Activated gamma-delta T cell (primary cell): Measurements from ENCODE around the gene AKAP13.
"Not testable (repeated sequence)": the region's sequence is repeated elsewhere in the genome, so short reads cannot be mapped to it uniquely, and the experiment has no call there.

ENCODE experiments used
- DNase-seq: peaks from one replicate; lab custom pipeline; 2025; lab: John Stamatoyannopoulos, UW

AKAP13 gene

DNA sequence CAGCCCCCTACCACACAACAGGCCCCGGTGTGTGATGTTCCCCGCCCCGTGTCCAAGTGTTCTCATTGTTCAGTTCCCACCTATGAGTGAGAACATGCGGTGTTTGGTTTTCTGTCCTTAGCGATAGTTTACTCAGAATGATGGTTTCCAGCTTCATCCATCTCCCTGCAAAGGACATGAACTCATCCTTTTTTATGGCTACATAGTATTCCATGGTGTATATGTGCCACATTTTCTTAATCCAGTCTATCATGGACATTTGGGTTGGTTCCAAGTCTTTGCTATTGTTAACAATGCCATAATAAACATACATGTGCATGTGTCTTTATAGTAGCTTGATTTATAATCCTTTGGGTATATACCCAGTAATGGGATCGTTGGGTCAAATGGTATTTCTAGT, 285.3 kb downstream of the AKAP13 start:
- DNase-seq = not testable (repeated sequence)

DNA sequence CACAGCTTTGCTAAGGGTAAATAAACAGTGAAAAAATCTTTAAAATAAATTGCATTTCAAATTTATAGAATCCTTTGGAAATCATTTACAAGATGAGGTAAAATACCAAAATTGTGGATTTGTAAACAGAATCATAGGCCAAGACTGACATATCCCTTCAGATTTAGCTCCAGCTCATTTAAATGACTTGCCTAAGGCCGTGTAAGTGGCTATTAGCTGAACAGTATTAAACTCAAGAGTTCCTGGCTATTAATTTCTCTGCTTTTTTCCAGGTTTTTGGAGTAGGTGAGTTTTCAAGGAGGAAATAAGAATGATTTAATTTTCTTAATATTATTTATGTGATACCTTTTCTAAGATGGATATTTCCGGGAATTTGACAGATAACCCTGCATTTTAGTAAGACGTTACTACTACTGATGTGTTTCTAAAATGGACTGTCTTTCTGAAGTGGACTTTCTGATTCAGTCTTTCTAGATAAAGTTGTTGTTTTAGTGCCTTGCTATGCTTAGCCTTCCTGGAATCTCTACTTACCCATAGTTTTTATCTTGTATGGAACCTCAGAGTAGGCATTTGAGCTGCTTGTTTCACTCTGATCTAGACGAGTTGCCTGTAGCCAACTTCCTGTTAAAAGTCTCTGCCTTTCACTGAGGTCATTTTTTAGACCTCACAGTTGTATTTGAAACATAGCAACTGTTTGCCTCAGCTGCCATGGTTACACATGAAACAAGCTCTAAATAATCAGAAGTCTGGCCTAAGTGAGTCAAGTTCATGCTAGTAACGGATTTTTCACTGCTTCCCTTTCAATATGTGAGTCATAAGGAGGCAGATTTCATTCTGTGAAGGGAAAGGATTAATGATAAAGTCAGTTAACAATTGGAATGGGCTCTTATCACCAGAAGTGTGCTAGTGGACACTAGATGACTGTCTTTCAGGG, 287.4 kb downstream of the AKAP13 start:
- DNase-seq = no peak

DNA sequence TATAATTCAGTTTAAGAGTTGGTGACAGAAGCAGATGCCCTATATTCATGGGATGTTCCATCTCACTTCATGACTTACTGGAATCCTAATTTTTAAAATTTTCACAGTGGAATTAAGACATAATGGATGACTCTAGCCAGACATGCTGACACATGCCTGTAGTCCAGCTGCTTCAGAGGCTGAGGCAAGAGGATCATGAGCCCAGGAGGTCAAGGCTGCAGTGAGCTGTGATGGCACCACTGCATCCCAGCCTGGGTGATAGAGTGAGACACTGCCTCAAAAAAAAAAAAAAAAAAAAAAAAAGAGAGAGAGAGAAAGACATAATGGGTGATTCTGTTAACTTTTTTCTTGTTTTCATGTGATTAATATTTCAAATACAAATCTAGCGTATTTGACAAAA, 290.8 kb downstream of the AKAP13 start:
- no peak for DNase-seq

DNA sequence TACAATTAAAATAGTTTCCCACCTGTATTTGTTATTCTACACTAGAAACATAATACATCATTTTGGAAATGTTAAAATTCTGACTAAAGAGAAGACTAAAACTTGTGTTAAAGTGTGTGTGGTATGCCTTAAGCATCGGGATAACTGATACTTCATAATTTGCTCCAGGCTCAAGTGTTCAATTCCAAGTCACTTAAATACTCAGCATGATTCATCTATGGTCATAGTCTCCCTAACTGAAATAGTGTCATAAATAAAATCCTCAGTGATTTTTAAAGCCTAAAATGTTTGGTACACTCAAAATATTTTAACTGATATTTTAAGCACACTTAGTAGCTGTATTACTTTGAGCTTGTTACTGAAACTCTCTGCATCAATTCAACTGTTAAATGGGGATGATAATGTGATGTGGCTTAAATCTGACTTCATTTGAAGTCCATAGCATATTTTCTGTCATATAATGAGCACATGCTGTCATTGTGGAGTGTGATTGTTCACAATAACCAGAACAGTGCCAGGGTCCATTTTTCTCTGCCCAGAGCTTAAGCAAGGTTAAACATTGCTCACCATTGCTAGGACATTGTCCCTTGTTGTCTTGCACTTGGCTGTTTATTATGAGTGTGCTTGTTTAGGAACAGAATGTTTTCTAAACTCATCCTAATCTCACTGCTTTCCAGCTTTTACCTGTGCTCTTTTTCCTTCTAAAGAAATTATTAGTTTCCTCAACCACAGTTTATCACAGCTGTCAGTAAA, 292.1 kb downstream of the AKAP13 start:
- DNase-seq = no peak

DNA sequence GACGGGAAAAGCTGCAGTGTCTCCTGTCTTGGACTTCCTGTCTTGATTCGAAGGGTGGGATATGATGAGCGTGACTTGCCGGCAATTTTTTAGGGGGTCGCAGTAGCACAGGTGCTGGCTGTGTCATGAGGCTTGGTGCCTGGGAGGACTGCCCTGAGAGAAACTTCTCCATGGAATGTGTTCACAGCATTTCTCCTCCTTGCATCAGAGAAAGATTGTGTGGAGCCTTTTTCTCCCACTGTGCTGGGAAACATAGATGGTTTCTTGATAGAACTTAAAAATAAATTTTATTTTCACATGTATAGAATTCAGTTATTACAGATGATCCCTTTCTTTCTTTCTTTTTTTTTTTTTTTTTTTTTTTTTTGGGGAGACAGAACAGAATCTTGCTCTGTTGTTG, 292.9 kb downstream of the AKAP13 start:
- no peak for DNase-seq

DNA sequence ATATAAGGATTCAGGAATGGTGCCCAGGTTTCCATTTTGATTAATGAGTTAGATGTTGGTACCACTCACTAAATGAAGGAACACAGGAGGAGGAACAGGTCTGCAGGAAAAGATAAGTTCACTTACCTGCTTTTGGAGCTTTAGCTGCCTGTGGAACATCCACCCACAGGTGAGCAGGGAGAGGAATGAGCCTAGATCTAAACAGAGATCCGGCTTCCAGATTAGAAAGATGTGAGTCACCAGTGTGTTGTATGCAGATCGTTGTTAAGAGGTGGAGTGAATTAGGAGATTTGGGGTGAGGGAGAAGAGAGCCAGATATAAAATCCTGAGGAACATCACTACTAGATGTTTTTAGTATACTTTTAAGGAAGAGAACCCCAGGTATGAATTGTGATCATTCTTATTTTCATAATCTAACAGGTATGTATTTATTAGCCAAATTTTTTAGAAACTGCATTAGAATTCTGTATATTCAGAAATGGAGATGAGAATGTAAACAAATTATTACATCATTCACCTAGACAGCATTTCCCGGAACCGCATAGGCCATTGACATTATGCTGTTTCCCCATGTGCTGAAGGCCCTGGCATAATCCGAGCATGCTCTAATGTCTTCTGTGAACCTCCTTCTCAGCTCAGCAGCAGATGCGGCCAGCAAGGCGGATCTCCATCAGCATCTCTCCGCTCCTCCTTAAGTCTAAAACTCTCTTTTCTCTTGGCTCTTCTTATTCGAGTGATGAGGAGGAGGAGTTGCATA, 296.1 kb downstream of the AKAP13 start:
- DNase-seq = no peak

DNA sequence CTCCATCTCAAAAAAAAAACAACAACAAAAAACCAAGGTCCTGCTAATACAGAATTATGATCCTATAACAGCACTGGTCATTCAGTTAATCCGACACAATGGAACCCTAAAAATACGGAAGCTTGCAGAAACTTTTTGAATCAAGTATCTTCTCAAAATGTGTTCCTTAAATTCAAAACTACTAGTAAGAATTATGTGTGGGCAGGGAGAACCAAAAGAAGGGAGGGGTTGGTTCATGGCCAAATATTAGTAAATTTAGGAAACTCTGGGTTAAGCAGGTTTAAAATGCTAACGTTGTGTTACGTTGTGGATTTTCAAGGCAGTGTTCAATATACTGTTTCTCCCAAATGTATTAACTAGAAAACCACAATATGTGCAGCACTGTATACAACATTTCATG, 298.8 kb downstream of the AKAP13 start:
- no peak for DNase-seq

DNA sequence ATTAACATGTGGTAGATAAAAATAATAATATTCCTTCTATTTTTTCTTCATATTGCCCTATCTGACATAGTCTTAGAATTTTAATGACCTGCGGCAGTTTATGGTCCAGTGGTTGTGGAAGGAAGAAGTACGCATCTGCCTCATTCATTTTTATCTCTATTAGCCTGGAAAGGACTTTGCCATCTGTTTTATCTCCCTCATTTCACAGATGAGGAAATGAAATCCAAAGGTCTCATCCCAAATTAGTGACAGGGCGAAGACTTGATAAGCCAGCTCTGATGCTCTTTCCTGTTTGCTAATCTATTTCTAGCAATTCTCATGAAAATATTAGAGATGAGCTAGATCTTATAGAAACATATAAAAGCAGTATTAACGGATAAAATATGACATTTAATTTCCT, 301.0 kb downstream of the AKAP13 start:
- no peak for DNase-seq

DNA sequence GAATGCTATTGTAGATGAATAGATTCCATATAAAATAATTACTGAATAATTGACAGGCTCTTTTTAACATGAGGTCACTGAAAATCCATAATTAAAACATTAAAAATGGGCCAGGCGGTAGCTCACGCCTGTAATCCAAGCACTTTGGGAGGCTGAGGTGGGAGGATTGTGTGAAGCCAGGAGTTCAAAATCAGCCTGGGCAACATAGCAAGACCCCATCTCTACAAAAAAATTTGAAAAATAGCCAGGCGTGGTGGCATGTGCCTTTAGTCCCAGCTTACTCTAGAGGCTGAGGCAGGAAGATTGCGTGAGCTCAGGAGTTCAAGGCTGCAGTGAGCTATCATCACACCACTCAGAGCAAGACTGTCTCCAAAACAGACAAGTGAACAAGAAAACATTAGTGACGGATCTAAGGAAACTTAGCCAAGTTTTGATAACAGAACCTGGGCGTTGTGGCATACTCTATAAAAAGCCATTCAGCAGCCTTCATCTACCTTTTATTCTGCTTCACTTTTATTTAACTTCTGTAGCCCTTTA, 303.8 kb downstream of the AKAP13 start:
- DNase-seq = no peak

DNA sequence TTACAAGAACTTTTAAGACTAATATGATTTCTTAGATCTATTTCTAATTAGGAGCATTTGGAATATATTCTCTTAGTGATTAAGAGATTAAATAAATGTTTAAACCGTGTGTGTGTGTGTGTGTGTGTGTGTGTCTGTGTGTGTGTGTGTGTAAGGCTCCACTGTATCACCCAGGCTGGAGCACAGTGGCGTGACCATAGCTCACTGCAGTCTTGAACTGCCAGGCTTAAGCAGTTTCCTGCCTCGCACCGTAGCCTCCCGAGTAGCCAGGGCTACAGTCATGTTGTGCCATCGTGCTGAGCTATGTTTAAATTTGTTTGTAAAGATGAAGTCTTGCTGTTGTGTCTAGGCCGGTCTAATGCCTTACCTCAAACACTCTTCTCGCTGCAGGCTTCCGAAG, 305.0 kb downstream of the AKAP13 start:
- no peak for DNase-seq

DNA sequence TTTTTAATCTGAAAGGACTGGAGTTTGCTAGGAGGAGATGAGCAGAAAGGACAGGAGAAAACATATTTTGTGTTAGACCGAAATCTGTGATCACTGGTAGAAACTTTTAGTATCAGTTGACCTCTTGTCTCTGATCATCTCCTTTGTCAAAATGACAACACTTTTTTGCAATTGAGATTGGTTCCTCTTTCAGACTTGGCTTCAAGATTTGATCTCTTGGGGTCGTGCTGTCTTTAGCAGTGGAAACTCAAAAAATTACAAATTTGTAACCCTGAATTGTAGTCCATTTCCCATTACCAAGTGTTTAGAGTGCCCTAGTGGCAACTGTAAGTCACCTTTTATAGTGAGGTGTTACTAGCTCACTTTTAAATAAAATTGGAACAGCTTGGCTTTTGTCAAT, 306.9 kb downstream of the AKAP13 start:
- DNase-seq = no peak

DNA sequence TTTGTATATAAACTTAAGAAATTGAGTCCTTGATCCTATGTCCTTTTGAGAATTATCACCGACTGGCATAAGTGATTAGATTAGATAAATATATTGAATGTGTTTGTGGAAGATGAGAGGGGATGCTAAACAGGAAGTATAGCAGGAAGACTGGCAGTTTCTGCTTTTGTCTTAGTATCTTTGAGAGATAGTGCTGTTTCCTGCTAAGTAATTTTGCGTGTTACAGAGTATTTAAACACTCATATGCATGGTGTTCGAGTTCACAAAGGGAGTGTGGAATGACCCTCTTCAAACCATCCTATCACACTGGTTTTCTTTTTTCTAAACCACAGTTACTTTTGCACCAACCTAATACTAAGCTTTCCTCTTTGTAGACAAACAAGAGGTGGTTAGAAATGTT, 308.3 kb downstream of the AKAP13 start:
- no peak for DNase-seq

DNA sequence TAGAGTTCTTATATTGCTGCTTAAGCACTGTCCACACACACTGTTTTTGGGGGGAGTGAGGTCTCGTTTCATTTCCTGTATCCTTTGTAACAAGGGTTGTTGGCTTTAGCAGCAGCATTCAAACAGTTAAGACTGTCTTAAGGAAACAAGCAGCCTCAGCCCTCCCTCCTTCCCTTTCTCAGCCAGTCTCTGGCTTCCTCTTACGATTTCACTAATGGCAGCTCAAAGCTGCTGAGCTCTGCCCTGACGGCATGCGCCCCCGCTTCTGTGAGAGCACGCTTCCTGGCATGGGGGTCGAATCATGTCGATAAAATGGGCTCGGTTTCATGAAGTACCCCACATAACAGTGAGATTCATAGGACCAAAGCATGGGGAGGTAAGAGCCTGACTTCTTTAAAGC, 309.3 kb downstream of the AKAP13 start:
- DNase-seq = peak; percentile 22

DNA sequence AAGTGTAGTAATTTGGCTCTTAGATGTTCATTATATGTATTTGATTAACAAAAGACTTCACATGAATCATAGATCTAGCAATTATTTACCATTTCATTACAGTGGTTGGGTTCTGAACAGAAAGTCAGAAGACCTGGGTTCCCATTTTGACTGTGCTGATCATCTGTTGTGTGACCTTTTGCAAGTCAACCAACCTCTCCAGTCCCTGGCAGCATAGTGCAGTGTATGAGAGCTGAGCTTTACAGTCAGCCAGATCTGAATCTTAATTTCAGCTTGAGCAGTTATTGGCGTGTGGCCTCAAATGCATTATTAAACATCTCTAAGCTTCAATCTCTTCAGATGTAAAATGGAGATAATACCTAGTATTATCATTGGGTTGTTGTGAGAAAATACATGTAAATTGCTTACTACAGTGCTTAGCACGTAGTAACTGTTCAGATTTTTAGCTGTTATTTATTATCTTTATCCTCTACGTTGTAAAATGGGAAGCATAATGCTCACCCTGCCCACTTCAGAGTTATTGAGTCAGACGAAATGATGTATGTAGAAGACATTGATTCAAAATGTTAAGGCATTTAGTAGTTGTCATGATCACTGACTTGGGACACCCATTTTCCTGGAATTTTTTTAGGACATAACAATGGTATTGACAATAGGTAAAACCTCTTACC, 310.3 kb downstream of the AKAP13 start:
- DNase-seq = no peak

DNA sequence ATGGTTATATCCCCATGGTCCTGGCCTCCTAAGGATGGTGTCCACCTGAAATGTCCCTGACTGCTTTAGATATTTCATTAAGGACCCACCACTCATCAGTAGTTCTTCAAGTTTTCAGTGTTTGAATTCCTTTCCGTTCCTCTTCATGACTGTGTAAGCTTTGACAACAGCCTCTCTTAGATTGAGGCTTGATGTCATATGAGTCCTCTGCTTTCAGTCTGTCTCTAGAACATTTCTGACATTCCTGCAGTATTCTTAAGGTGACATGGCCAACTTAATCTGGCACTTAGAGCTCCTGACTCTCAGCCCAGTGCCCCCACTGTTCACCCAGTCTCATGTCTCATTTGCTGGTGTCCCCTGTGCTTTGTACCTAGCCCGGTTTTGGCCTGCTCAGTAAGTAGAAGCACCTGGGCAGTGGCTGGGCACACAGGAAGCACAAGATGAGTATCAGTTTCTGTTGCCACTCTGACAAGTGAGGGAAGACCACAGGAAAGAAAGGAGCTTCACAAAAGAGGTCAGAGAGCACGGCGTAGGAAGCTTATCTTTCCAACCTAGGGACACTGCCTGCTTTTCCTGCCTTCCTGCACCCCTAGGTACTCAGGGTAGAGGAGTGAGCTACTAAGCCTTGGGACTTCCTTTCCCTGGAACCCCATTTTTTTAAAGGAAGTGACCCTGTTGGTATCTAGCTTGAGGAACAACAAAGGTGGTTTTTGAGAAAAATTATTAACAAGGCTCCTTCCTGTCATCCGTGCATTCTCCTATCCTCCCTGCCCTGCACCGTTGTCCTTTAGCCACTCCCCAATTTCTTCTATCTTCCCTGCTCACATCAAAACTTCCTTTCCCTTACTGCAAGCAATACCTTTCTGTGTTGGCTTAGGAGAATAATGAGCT, 311.2 kb downstream of the AKAP13 start:
- no peak for DNase-seq

DNA sequence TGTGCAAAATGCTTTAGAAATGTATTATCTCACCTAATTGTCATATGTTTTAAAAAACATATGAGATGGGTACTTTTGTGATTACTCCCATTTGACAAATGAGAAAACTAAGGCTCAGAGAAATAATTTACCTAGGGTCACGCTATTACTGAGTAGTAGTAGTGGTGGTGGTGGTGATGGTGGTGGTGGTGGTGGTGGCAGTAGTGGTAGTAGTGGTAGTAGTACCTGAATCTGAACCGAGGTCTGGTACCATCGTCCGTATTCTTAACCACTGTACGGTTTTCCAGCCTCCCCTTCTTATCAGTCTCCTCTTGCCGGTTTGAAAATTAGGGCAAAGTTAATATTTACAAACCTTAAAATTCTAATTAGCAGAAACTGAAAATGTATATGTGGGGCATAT, 311.9 kb downstream of the AKAP13 start:
- no peak for DNase-seq

DNA sequence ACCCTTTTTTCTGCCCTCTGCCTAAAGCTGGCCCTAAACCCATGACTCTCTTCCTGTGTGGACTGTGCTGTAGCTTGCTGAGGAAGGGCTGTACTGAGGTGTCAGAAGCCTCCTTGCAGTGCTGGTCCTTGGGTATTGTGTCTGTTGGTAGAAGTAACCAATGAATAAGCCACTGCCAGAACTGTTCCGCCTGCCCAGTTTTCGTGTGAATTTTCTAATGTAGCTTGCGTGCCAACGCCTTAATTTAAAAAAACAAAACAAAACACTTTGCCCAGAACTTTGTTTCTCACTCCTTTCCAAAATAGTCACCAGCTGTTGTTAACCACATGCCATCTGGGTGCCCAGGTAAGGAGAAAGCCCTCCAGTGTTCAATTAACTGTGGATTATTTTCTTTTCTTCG, 312.5 kb downstream of the AKAP13 start:
- no peak for DNase-seq

DNA sequence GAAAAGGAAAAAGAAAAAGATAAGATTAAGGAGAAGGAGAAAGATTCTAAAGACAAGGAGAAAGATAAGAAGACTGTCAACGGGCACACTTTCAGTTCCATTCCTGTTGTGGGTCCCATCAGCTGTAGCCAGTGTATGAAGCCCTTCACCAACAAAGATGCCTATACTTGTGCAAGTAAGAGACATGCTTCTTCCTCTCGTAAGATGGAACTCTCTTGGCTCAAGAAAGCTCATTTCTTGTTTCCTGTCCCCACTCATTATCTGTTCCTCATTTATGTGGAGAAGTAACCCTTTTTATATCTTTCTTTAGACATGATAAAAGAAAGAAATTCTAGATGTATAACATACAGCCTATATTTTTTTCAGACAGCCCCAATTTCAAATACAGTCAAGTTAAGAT, 312.9 kb downstream of the AKAP13 start:
- no peak for DNase-seq

DNA sequence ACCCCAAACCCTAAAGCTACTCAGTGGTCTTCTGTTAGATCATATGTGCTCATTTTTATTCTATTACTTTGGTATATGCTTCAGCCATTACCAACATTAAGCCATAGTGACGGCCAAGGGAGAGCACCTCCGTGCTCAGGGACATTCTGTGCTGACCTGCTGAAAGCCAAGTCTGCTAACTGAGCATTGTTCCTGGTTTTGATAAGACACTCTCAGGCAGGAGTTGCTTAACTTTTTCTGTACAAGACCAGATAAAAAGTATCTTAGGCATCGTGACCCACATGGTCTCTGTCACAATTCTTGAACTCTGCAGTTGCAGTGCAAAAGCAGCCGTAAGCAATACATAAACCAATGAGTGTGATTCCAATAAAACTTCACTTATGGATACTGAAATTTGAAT, 313.7 kb downstream of the AKAP13 start:
- DNase-seq = no peak

DNA sequence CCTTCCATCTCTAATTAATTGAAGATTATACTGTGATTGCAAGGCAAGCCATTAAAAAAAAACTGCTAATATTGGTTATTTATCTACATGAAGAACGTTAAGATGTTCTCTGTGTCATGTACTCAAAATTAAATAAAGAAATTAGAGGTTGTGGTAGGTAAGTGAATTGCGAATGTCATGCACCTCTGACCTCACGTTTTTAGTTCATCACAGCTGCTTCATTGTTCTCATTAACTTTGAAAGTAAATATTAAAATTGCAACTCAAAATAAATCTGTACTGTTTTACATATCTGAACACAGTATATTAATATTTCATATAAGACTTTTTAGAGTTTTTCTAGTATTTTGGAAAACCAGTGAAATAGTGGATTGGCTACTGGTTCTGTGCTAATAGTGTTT, 320.4 kb downstream of the AKAP13 start:
- no peak for DNase-seq
